Neural cell (in vitro differentiated cells): ENCODE measurements around the gene ZDHHC14.
"Not testable (repeated sequence)": the region's sequence is repeated elsewhere in the genome, so short reads cannot be mapped to it uniquely, and the experiment has no call there.

Source experiments
- EZH2 ChIP-seq: fragments of 200-600, 300-800 bp; shearing (Covaris generic), sonication (generic); IDR thresholded peaks from 2 replicates; pipeline ENCODE4 v1.6.1; 2014; ENCODE audit warnings: antibody characterized with exemption, low read length, borderline replicate concordance, mild to moderate bottlenecking; ENCODE audit not compliant: insufficient read depth, poor library complexity, severe bottlenecking
- RAD21 ChIP-seq: fragments of 450-650 bp; conservative IDR thresholded peaks from 2 replicates; pipeline ENCODE4 v1.6.1; 2014; ENCODE audit warnings: antibody characterized with exemption, mild to moderate bottlenecking, moderate library complexity
- TF ChIP-seq, protein P1 (sequence below): fragments of 450-650 bp; IDR thresholded peaks from 2 replicates; pipeline ENCODE4 v1.5.1; 2014; ENCODE audit warnings: antibody characterized with exemption, mild to moderate bottlenecking, moderate library complexity; ENCODE audit not compliant: poor library complexity, severe bottlenecking

DNA sequence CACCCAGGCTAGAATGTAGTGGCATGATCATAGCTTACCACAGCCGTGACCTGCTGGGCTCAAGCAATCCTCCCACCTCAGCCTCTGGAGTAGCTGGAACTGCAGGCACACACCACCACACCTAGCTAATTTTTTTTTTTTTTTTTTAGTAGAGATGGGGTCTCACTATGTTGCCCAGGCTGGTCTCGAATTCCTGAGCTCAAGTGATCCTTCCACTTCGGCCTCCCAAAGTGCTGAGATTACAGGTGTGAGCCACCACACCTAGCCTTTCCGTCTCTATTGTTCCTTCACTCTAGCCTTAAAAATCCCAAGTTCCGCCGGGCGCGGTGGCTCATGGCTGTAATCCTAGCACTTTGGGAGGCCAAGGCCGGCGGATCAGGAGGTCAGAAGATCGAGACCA is 14.2 kb downstream of the ZDHHC14 start:
- not testable (repeated sequence) for TF ChIP-seq EZH2, RAD21
- TF ChIP-seq, protein P1, sequence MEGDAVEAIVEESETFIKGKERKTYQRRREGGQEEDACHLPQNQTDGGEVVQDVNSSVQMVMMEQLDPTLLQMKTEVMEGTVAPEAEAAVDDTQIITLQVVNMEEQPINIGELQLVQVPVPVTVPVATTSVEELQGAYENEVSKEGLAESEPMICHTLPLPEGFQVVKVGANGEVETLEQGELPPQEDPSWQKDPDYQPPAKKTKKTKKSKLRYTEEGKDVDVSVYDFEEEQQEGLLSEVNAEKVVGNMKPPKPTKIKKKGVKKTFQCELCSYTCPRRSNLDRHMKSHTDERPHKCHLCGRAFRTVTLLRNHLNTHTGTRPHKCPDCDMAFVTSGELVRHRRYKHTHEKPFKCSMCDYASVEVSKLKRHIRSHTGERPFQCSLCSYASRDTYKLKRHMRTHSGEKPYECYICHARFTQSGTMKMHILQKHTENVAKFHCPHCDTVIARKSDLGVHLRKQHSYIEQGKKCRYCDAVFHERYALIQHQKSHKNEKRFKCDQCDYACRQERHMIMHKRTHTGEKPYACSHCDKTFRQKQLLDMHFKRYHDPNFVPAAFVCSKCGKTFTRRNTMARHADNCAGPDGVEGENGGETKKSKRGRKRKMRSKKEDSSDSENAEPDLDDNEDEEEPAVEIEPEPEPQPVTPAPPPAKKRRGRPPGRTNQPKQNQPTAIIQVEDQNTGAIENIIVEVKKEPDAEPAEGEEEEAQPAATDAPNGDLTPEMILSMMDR = not testable (repeated sequence)
